SK-MEL-5 (cell line): ENCODE results near the gene TUBB8. TPM values are rescaled to one million over a fixed set of nuclear protein-coding genes. Genes with fewer than 3 reads are reported as not detected.
A peak's percentile ranks its signal among the peaks of the same experiment; 100 is the strongest.
"Not testable (repeated sequence)": the region's sequence is repeated elsewhere in the genome, so short reads cannot be mapped to it uniquely, and the experiment has no call there.

Experiments
- DNase-seq: peaks from one replicate; pipeline ENCODE4 v3.0.0-alpha.2; 2016; ENCODE audit warnings: low read depth, low spot score
- in situ Hi-C: cut with HindIII; loops from 2 replicates; pipeline ENCODE4 v1.10.0; 2016; ENCODE audit warnings: low sequenced_read_pairs, high pct_unique_total_duplicates, low pct_unique_long_range_greater_than_20kb
- total RNA-seq: library from RNA; depleted of rRNA; stranded (reverse); fragments of >200 nt; shearing (Covaris generic); gene quantifications from 2 replicates; pipeline ENCODE4 v1.2.3, GENCODE V29; 2014; rRNA removed

Gene TUBB8
- total RNA-seq, 1 experiment from 2014 or later = not detected

DNA sequence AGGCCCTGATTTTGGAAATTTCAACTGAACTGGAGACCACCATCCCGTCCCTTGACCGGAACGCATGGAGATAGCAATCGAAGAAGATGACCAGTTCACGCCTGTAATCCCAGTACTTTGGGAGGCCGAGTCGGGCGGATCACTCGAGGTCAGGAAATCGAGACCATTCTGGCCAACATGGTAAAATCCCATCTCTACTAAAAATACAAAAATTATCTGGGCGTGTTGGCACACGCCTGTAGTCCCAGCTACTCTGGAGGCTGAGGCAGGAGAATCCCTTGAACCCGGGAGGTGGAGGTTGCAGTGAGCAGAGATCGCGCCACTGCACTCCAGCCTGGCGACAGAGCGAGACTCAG lies 25.1 kb upstream of the TUBB8 start:
- DNase-seq, in situ Hi-C loops: not testable (repeated sequence)

DNA sequence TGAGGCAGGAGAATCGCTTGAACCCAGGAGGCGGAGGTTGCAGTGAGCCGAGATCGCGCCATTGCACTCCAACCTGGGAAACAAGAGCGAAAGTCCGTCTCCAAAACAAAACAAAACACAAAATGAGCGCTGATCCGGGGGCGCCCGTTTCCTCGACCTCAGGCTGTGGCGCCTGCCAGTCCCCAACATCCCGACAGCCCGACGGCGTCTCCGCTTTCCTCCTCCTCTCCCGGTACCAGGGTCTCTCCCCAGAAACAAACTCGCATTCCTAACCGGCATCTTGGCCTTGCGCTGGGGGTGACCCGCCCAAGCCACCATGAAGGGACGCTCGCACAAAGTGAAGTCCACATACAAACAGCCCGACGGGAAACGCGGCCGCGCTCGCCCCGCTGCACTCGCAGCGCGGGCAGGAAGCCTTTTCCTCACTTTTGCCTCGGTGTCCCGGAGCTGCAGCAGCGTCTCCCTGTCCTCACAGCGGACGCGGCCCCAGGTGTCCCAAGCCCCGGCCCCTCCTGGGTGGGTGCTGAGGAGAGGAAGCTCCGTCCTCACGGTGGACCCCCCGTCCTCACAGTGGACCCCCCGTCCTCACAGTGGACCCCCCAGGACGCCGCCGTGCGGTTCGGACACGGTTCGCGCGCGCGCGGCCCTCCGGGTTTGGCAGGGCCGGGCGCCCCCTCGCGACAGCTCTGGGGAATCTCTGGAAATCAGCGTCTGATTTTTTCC lies 24.6 kb upstream of the TUBB8 start:
- DNase-seq = peak; percentile 40
- in situ Hi-C loops = not testable (repeated sequence)

DNA sequence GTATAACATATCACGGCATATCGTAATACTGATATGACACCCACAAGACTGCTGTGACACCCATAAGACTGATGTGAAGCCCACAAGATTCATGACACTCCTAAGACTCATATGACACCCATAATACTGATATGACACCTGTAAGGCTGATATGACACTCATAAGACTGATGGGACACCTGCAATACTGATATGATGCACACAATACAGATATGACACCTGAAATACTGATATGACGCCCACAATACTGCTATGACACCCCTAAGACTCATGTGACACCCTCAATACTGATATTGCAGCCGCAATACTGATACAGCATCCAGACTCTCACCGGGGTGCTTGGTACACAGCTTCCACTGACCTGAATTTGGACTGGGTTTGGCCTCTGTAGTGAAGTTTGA lies 19.1 kb upstream of the TUBB8 start:
- in situ Hi-C loops = not testable (repeated sequence)

DNA sequence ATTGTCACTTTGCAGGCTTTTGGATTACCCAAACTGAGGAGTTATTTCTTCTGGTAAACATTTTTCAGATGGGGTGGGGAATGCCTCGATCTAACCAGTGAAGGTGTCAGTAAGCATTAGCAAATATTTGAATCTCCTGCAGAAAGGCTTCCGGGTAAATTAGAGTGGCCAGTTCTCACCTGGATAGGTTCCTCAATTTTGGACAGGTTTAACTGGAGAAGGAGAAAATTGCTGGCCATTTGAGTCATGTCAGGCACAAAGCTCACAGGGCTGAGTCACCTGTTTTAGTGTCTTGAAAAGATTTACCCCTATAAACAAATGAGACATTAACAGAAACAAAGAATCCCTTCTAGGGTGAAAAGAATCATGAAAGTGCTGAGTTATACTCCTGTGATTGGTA lies 830 bp upstream of the TUBB8 start:
- in situ Hi-C loops, DNase-seq: not testable (repeated sequence)

More for the DNA sequence above, 19.1 kb upstream of the TUBB8 start:
- DNase-seq = not testable (repeated sequence)

DNA sequence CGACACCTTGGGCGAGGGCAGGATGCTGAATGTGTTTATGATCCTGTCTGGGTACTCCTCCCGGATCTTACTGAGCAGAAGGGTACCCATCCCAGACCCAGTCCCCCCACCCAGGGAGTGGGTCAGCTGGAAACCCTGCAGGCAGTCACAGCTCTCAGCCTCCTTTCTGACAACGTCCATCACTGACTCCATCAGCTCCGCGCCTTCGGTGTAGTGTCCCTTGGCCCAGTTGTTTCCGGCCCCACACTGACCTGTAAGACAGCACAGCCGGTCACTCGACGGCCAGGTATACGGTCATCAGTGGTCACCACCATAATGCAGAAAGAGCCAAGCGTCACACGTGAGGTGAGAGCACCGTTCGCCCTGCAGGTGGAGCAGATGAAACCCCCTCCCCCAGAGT lies 1.2 kb downstream of the TUBB8 start:
- DNase-seq = not testable (repeated sequence)

DNA sequence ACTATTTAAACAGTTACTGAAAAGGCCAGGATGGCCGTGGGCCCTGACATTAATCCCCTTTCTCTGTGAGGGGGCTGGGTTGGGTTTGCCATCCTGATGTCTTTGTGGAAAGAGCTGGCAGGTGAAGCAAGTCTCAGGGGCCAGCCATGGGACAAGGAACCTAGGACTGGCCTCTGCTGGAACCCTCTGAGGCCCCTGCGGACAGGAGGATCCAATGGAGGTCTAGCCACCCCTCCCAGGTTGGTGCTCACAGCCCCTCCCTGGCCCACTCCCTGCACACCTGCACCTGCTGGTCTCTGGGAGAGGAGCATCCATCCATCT lies 35.8 kb downstream of the TUBB8 start:
- DNase-seq, in situ Hi-C loops: not testable (repeated sequence)

More for the DNA sequence above, 1.2 kb downstream of the TUBB8 start:
- in situ Hi-C loops = not testable (repeated sequence)

DNA sequence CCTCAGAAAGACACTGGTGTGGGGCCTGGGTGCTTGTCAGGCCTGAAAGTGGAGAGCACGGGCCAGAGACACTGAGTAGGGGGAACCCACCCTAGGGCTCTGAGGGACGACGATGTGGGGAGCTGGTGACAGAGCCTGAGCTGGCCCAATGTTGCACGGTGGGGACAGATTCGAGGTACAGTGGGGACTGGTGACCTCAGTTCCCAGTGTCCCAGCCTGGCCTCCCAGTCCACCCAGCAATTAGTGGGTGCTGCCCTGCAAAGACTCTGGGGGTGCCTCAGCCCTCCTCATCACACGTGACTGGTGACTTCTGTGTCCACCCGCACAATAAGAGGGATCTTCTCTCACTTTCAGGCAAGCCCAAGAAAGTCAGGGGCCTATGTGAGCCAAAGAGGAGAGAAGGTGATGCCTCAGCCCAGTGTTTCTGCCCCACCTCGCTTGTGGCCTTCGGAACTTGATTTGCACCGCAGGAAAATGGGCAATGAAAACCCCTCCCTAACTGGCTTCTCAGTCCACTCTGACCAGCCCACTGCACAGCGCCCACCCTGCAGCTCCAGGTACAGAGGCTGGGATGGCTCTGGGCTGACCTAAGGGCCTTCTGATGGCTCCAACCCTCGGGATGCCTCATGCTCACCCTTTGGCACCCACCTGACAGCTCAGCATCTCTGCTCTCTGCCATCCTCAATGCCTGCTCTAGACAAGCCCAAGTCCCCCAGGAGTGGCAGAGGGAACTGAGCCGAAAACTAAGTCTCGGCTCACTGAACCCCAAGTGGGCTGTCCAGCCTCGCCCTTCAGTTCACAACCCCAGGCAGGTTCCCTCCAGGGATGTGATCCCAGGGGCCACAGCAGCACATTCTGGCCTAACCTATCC lies 36.4 kb downstream of the TUBB8 start:
- in situ Hi-C loops, DNase-seq: not testable (repeated sequence)

DNA sequence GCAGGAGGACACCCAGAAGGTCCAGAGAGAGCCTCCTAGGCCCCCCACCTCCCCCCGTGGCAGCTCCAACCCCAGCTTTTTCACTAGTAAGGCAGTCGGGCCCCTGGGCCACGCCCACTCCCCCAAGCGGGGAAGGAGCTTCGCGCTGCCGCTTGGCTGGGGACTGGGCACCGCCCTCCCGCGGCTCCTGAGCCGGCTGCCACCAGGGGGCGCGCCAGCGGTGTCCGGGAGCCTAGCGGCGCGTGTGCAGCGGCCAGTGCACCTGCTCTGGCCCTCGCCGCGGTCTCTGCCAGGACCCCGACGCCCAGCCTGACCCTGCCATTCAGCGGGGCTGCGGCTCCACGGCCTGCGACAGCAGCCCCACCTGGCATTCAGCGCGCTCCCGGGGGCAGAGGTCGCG lies 37.8 kb downstream of the TUBB8 start:
- in situ Hi-C loops, DNase-seq: not testable (repeated sequence)

DNA sequence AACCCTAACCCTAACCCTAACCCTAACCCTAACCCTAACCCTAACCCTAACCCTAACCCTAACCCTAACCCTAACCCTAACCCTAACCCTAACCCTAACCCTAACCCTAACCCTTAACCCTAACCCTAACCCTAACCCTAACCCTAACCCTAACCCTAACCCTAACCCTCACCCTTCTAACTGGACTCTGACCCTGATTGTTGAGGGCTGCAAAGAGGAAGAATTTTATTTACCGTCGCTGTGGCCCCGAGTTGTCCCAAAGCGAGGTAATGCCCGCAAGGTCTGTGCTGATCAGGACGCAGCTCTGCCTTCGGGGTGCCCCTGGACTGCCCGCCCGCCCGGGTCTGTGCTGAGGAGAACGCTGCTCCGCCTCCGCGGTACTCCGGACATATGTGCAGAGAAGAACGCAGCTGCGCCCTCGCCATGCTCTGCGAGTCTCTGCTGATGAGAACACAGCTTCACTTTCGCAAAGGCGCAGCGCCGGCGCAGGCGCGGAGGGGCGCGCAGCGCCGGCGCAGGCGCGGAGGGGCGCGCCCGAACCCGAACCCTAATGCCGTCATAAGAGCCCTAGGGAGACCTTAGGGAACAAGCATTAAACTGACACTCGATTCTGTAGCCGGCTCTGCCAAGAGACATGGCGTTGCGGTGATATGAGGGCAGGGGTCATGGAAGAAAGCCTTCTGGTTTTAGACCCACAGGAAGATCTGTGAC lies 38.7 kb downstream of the TUBB8 start:
- in situ Hi-C loops, DNase-seq: not testable (repeated sequence)

Other genes starting within 250 kb of the TUBB8 start
- 36.9 and 38.2 TPM in 2 replicates for gene ZMYND11, start 86.2 kb upstream of the TUBB8 start, total RNA-seq